Measurements from ENCODE around the gene EIF3J. TPM values are rescaled to one million over a fixed set of nuclear protein-coding genes. Genes with fewer than 3 reads are reported as not detected.
"Not testable (repeated sequence)": the region's sequence is repeated elsewhere in the genome, so short reads cannot be mapped to it uniquely, and the experiment has no call there.

Gene EIF3J
- polyA plus RNA-seq (ENCODE audit: insufficient read length), result 132 TPM
- long read RNA-seq, donor 1, transcript EIF3J-201 (8 exons, 2,569 nt), result major isoform, 9 of 132 reads
- long read RNA-seq, donor 1, partial matches to known transcripts, result 121 of 132 reads
- long read RNA-seq, donor 1, other reads (novel, unspliced or antisense), result 0 of 132 reads
- long read RNA-seq, donor 2, transcript EIF3J-201 (8 exons, 2,569 nt), result major isoform, 15 of 51 reads
- long read RNA-seq, donor 2, partial matches to known transcripts, result 35 of 51 reads
- long read RNA-seq, donor 2, other reads (novel, unspliced or antisense), result 0 of 51 reads
- long read RNA-seq, donor 3, transcript EIF3J-201 (8 exons, 2,569 nt), result major isoform, 9 of 35 reads
- long read RNA-seq, donor 3, partial matches to known transcripts, result 25 of 35 reads
- long read RNA-seq, donor 3, other reads (novel, unspliced or antisense), result 0 of 35 reads
- long read RNA-seq, donor 4, result 0 reads
- long read RNA-seq, donor 5, transcript EIF3J-201 (8 exons, 2,569 nt), result major isoform, 24 of 53 reads
- long read RNA-seq, donor 5, partial matches to known transcripts, result 26 of 53 reads
- long read RNA-seq, donor 5, other reads (novel, unspliced or antisense), result 0 of 53 reads
- long read RNA-seq, donor 6, transcript EIF3J-201 (8 exons, 2,569 nt), result major isoform, 10 of 73 reads
- long read RNA-seq, donor 6, partial matches to known transcripts, result 54 of 73 reads
- long read RNA-seq, donor 6, other reads (novel, unspliced or antisense), result 7 of 73 reads
- long read RNA-seq, donor 7, transcript EIF3J-201 (8 exons, 2,569 nt), result major isoform, 18 of 48 reads
- long read RNA-seq, donor 7, partial matches to known transcripts, result 29 of 48 reads
- long read RNA-seq, donor 7, other reads (novel, unspliced or antisense), result 0 of 48 reads
- long read RNA-seq, donor 8, partial matches to known transcripts, result 12 of 16 reads
- long read RNA-seq, donor 8, other reads (novel, unspliced or antisense), result 0 of 16 reads

GRCh38 chr15:44536962-44537734 lies at the start of gene EIF3J:
EIF3J (plus strand) TSS chr15:44537147; CDS start chr15:44537195, 48 bp downstream.
- peak; percentile 93 for DNase-seq

GRCh38 chr15:44489464-44489863 lies 47.5 kb upstream of the EIF3J start:
- DNase-seq, result no peak

- no peak for DNase-seq
These were observed 46.3 kb upstream of the EIF3J start for GRCh38 chr15:44490622-44491021.

- DNase-seq, result no peak
These were observed 44.9 kb upstream of the EIF3J start for GRCh38 chr15:44492040-44492439.

- DNase-seq, result no peak
These were observed 44.3 kb upstream of the EIF3J start for GRCh38 chr15:44492672-44493071.

- no peak for DNase-seq
These were observed 41.4 kb upstream of the EIF3J start for GRCh38 chr15:44495562-44495961.

- DNase-seq, result no peak
These were observed 36.4 kb upstream of the EIF3J start for GRCh38 chr15:44500555-44500954.

GRCh38 chr15:44501768-44502366 lies 35.1 kb upstream of the EIF3J start:
- DNase-seq, result peak; percentile 26

- no peak for DNase-seq
These were observed 20.5 kb upstream of the EIF3J start for GRCh38 chr15:44516436-44516835.

GRCh38 chr15:44519537-44519936 lies 17.4 kb upstream of the EIF3J start:
- DNase-seq, result no peak

- DNase-seq, result no peak
These were observed 11.9 kb upstream of the EIF3J start for GRCh38 chr15:44525018-44525417.

GRCh38 chr15:44527241-44527640 lies 9.7 kb upstream of the EIF3J start:
- DNase-seq, result no peak

- no peak for DNase-seq
These were observed 6.9 kb upstream of the EIF3J start for GRCh38 chr15:44529864-44530604.

GRCh38 chr15:44530653-44531052 lies 6.3 kb upstream of the EIF3J start:
- no peak for DNase-seq

- not testable (repeated sequence) for DNase-seq
These were observed 4.7 kb upstream of the EIF3J start for GRCh38 chr15:44532275-44532674.

- DNase-seq, result no peak
These were observed 4.3 kb upstream of the EIF3J start for GRCh38 chr15:44532689-44533088.

- DNase-seq, result no peak
These were observed 1.9 kb upstream of the EIF3J start for GRCh38 chr15:44535092-44535491.

GRCh38 chr15:44535523-44536301 lies 1.2 kb upstream of the EIF3J start:
- no peak for DNase-seq

GRCh38 chr15:44536302-44536961 lies 515 bp upstream of the EIF3J start:
- DNase-seq, result peak; percentile 86
